IMR-90 (cell line): ENCODE results near the gene LY9. TPM values are rescaled to one million over a fixed set of nuclear protein-coding genes. Genes with fewer than 3 reads are reported as not detected.

ENCODE experiments used
- ATAC-seq: fragments of 200-7000 bp; cut with Tn5 transposase; 2 replicates; pipeline ENCODE4 v1.9.1; 2020; ENCODE audit warnings: low read depth, mild to moderate bottlenecking, moderate library complexity
- BruUV-seq: library from RNA; stranded (reverse); fragments of 400-500 nt; replicated peaks from 2 replicates; lab custom pipeline; 2021; lab: Mats Ljungman, UMichigan
- CTCF ChIA-PET: fragments of 300-600 bp; formaldehyde crosslinking; extraction: SDS; loops from one replicate; lab custom pipeline; 2021; ENCODE audit warnings: antibody characterized with exemption; lab: Yijun Ruan, JAX
- POLR2A ChIA-PET: fragments of 300-600 bp; sonication (Branson Sonifier 250); formaldehyde crosslinking; loops from one replicate; lab custom pipeline; 2022; ENCODE audit warnings: antibody characterized with exemption; ENCODE audit not compliant: unreplicated experiment; lab: Charles Lee
- DNase-seq: peaks from one replicate; pipeline ENCODE4 v3.0.0; 2013
- H2AFZ ChIP-seq: replicated peaks from 2 replicates; pipeline ENCODE3; 2013; ENCODE audit warnings: low read length, mild to moderate bottlenecking; ENCODE audit not compliant: poor library complexity
- H2AK5ac ChIP-seq: 2 replicates; pipeline ENCODE4 v1.6.1; 2013; ENCODE audit warnings: low read depth, low read length, inconsistent platforms
- H2AK9ac ChIP-seq: replicated peaks from 2 replicates; pipeline ENCODE3; 2013; ENCODE audit warnings: mild to moderate bottlenecking, low read depth, low read length, moderate library complexity; ENCODE audit not compliant: poor library complexity
- H2BK120ac ChIP-seq: 2 replicates; pipeline ENCODE4 v1.6.1; 2013; ENCODE audit warnings: low read depth, low read length, inconsistent platforms
- H2BK15ac ChIP-seq: 3 replicates; pipeline ENCODE4 v1.6.1; 2013; ENCODE audit warnings: low read depth, low read length, inconsistent platforms
- H2BK20ac ChIP-seq: 2 replicates; pipeline ENCODE4 v1.6.1; 2013; ENCODE audit warnings: low read depth, mild to moderate bottlenecking, inconsistent platforms, low read length, moderate library complexity
- H2BK5ac ChIP-seq: 2 replicates; pipeline ENCODE4 v1.6.1; 2013; ENCODE audit warnings: mild to moderate bottlenecking, low read depth, low read length, inconsistent platforms; ENCODE audit not compliant: poor library complexity, severe bottlenecking
- H3K14ac ChIP-seq: replicated peaks from 2 replicates; pipeline ENCODE4 v1.6.1; 2013; ENCODE audit warnings: low read depth, low read length, inconsistent platforms
- H3K18ac ChIP-seq: 2 replicates; pipeline ENCODE4 v1.6.1; 2013; ENCODE audit warnings: low read depth, low read length, control low read depth
- H3K23ac ChIP-seq: 2 replicates; pipeline ENCODE4 v1.6.1; 2013; ENCODE audit warnings: low read depth, low read length, inconsistent platforms
- H3K27ac ChIP-seq: 2 replicates; pipeline ENCODE4 v1.5.1; 2013; ENCODE audit warnings: mild to moderate bottlenecking, control low read depth, low read length; ENCODE audit not compliant: insufficient read depth
- H3K27me3 ChIP-seq: 2 replicates; pipeline ENCODE4 v1.6.1; 2013; ENCODE audit warnings: low read length; ENCODE audit not compliant: control insufficient read depth, insufficient read depth
- H3K36me3 ChIP-seq: 2 replicates; pipeline ENCODE4 v1.6.1; 2013; ENCODE audit warnings: low read length, mixed read lengths; ENCODE audit not compliant: control insufficient read depth, insufficient read depth
- H3K4ac ChIP-seq: 2 replicates; pipeline ENCODE4 v1.6.1; 2013; ENCODE audit warnings: low read depth, low read length, inconsistent platforms
- H3K4me1 ChIP-seq: 2 replicates; pipeline ENCODE4 v1.6.1; 2013; ENCODE audit warnings: low read length, mixed read lengths; ENCODE audit not compliant: control insufficient read depth, insufficient read depth
- H3K4me2 ChIP-seq: 2 replicates; pipeline ENCODE4 v1.6.1; 2013; ENCODE audit warnings: low read depth, mild to moderate bottlenecking, control low read depth, low read length, moderate library complexity
- H3K4me3 ChIP-seq: 2 replicates; pipeline ENCODE4 v1.5.1; 2013; ENCODE audit warnings: low read depth, mild to moderate bottlenecking, control low read depth, low read length, moderate library complexity; ENCODE audit not compliant: insufficient read depth
- H3K56ac ChIP-seq: 2 replicates; pipeline ENCODE4 v1.6.1; 2013; ENCODE audit warnings: low read length, inconsistent platforms; ENCODE audit not compliant: insufficient read depth; ENCODE audit errors: extremely low read depth
- H3K79me1 ChIP-seq, 2 experiments: 2 replicates each; pipeline ENCODE4 v1.6.1; 2013; ENCODE audit warnings: low read length in 2 of 2, inconsistent platforms in 1 of 2, low read depth in 1 of 2
- H3K9ac ChIP-seq: 2 replicates; pipeline ENCODE4 v1.6.1; 2013; ENCODE audit warnings: low read depth, low read length, control low read depth
- H3K9me1 ChIP-seq: 2 replicates; pipeline ENCODE4 v1.6.1; 2013; ENCODE audit warnings: low read length, inconsistent platforms; ENCODE audit not compliant: insufficient read depth
- H3K9me3 ChIP-seq: 2 replicates; pipeline ENCODE4 v1.6.1; 2013; ENCODE audit warnings: low read length; ENCODE audit not compliant: control insufficient read depth, insufficient read depth
- H4K20me1 ChIP-seq: 2 replicates; pipeline ENCODE4 v1.6.1; 2013; ENCODE audit warnings: low read length, inconsistent platforms; ENCODE audit not compliant: insufficient read depth
- H4K5ac ChIP-seq: 2 replicates; pipeline ENCODE4 v1.6.1; 2013; ENCODE audit warnings: mild to moderate bottlenecking, low read depth, low read length, control low read depth
- H4K8ac ChIP-seq, 2 experiments: 2 replicates each; pipeline ENCODE4 v1.6.1; 2013; ENCODE audit warnings: low read depth in 2 of 2, low read length in 2 of 2, control low read depth in 1 of 2, inconsistent platforms in 1 of 2
- H4K91ac ChIP-seq: 2 replicates; pipeline ENCODE4 v1.6.1; 2013; ENCODE audit warnings: low read depth, low read length, inconsistent platforms; ENCODE audit not compliant: insufficient read depth
- CHD1 ChIP-seq: IDR thresholded peaks from 2 replicates; pipeline ENCODE4 v1.6.1; 2012; ENCODE audit warnings: low read depth, low read length, improper control_type of control experiment
- MAZ ChIP-seq: IDR thresholded peaks from 2 replicates; pipeline ENCODE4 v1.6.1; 2012; ENCODE audit warnings: low read depth, mild to moderate bottlenecking, low read length, improper control_type of control experiment, moderate library complexity, borderline replicate concordance
- WGBS, 2 experiments: methylation state at CpG; one replicate each; pipeline versions ENCODE4 v1.1.5 to v1.1.7; 2013; ENCODE audit warnings: missing lambda C conversion rate in 2 of 2; ENCODE audit not compliant: insufficient read length in 1 of 2; ENCODE audit errors: extremely low coverage in 2 of 2; 5-methylcytosine and 5-hydroxymethylcytosine counted together
- dilution Hi-C: fragments of 300-500 bp; cut with HindIII; formaldehyde crosslinking; loops from one replicate; pipeline ENCODE4 v1.14.3; 2018; ENCODE audit warnings: low sequenced_read_pairs; ENCODE audit not compliant: unreplicated experiment
- in situ Hi-C: fragments of 300-500 bp; cut with MboI; formaldehyde crosslinking; loops from 3 replicates; pipeline ENCODE4 v1.14.3; 2019; ENCODE audit warnings: low sequenced_read_pairs, inconsistent platforms, mixed read lengths
- intact Hi-C: fragments of 100-400 bp; cut with micrococcal nuclease; formaldehyde crosslinking; loops from 2 replicates; pipeline ENCODE4 v1.10.0; 2022
- polyA plus RNA-seq, 3 experiments: library from polyadenylated mRNA; depleted of rRNA; stranded (reverse); fragments of >200 nt; gene quantifications; 2 replicates each; pipeline ENCODE4 v1.2.3, GENCODE V29; 2012; ENCODE audit warnings: low replicate concordance in 1 of 3
- total RNA-seq: library from RNA; depleted of rRNA; stranded (reverse); fragments of >200 nt; gene quantifications from 2 replicates; pipeline ENCODE4 v1.2.3, GENCODE V29; 2012

Gene LY9
- total and polyA plus RNA-seq, 2 of the 4 experiments (the other 2 are of a cell fraction): not detected

DNA sequence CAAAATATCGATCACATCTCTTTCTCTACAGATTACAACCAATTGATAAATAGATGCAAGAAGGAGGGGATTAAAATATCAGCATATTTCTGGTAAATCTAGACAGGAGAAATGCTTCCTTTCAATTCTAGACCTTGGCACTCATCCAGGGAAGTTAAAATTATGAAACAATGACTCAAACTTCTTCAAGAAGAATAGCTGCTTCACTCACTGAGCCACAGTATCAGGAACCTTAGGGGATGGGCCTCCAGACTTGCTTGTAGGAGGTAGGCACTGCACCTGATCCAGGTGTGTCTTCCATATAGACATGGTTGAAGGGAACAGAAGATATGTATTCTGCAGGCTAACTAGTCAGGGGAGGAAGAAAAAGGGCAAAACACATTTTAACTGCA is 47.1 kb upstream of the LY9 start:
- H2BK5ac ChIP-seq: no peak overlapping the region
- no peak overlapping the region for H4K5ac ChIP-seq
- dilution Hi-C loops (no loop called here), in situ Hi-C loops (no loop called here), intact Hi-C loops (no loop called here)
- no peak overlapping the region for H2BK120ac ChIP-seq
- no peak overlapping the region for H2AK9ac ChIP-seq
- no peaks in the 10 kb centered on the region for H3K9me3 ChIP-seq
- no peaks in the 10 kb centered on the region for H3K36me3 ChIP-seq
- no peak overlapping the region for H3K27ac ChIP-seq
- no peak overlapping the region for H3K18ac ChIP-seq
- no peaks in the 10 kb centered on the region; the same call in 1 of the 2 replicates for H3K27me3 ChIP-seq
- H3K4me1 ChIP-seq: no peaks in the 10 kb centered on the region
- H3K9me1 ChIP-seq: no peaks in the 10 kb centered on the region
- H4K8ac ChIP-seq: no peak overlapping the region
- DNase-seq (no peak), ATAC-seq (no peak)
- H3K9ac ChIP-seq: no peak overlapping the region
- no peak overlapping the region for H2BK20ac ChIP-seq
- no peaks in the 10 kb centered on the region for H4K20me1 ChIP-seq
- ChIA-PET POLR2A (no interaction called here), CTCF (no interaction called here)
- no peaks in the 10 kb centered on the region for H3K79me1 ChIP-seq
- BruUV-seq: no TSS peak
- no peak overlapping the region for H3K14ac ChIP-seq
- no peak overlapping the region for H3K4me3 ChIP-seq
- H2BK15ac ChIP-seq: no peak overlapping the region
- H4K91ac ChIP-seq: no peak overlapping the region
- WGBS, 2 experiments: no CpG with 5 or more reads among the region's 1 CpG
- no peak overlapping the region for H3K4me2 ChIP-seq
- no peak overlapping the region for H2AK5ac ChIP-seq
- no peak overlapping the region for H2AFZ ChIP-seq
- H3K56ac ChIP-seq: no peak overlapping the region
- TF ChIP-seq MAZ (no peak), CHD1 (no peak)
- no peak overlapping the region for H3K23ac ChIP-seq
- no peak overlapping the region for H3K4ac ChIP-seq
